Activated B cell treated with CpG ODN at 0.5 μM for 24 hours (primary cell): ENCODE results near the gene CDC14A. TPM values are rescaled to one million over a fixed set of nuclear protein-coding genes. Genes with fewer than 3 reads are reported as not detected.

Experiments used
- ATAC-seq: fragments of 200-7000 bp; cut with Tn5 transposase; one replicate; pipeline ENCODE4 v1.10.0; 2021; ENCODE audit warnings: low read depth, mild to moderate bottlenecking, moderate library complexity
- CTCF ChIA-PET: fragments of 350-600 bp; sonication (Branson Sonifier 250); formaldehyde crosslinking; loops from one replicate; lab custom pipeline; 2021; ENCODE audit warnings: antibody characterized with exemption; lab: Charles Lee
- POLR2A ChIA-PET: fragments of 350-600 bp; sonication (Branson Sonifier 250); formaldehyde crosslinking; loops from one replicate; lab custom pipeline; 2021; ENCODE audit warnings: antibody characterized with exemption; lab: Charles Lee
- DNase-seq: peaks from one replicate; pipeline ENCODE4 v3.0.0; 2022
- H3K27ac Mint-ChIP-seq: one replicate; pipeline ENCODE4 v1.8.0; 2020; ENCODE audit warnings: mixed read lengths
- H3K27me3 Mint-ChIP-seq: one replicate; pipeline ENCODE4 v1.8.0; 2021; ENCODE audit warnings: mixed read lengths
- H3K36me3 Mint-ChIP-seq: one replicate; pipeline ENCODE4 v1.8.0; 2021; ENCODE audit warnings: low read depth, mixed read lengths
- H3K4me1 Mint-ChIP-seq: one replicate; pipeline ENCODE4 v1.8.0; 2021; ENCODE audit warnings: mixed read lengths
- H3K4me3 Mint-ChIP-seq: one replicate; pipeline ENCODE4 v1.8.0; 2020; ENCODE audit warnings: mild to moderate bottlenecking, mixed read lengths
- H3K9me3 Mint-ChIP-seq: one replicate; pipeline ENCODE4 v1.8.0; 2020; ENCODE audit warnings: mixed read lengths
- intact Hi-C: fragments of 100-400 bp; cut with micrococcal nuclease; formaldehyde crosslinking; loops from one replicate; pipeline ENCODE4 v1.15.1; 2024
- total RNA-seq: library from RNA; stranded (reverse); gene quantifications from 2 replicates; pipeline ENCODE4 v1.2.3, GENCODE V29; 2022
- TF ChIP-seq, protein P1 (sequence below): fragments of 200-600 bp; IDR thresholded peaks from one replicate; pipeline ENCODE4 v1.8.0; 2022; ENCODE audit warnings: antibody characterized with exemption, mild to moderate bottlenecking

Gene CDC14A
- total RNA-seq, 1 donor from 2014 or later = 16.8 TPM

DNA sequence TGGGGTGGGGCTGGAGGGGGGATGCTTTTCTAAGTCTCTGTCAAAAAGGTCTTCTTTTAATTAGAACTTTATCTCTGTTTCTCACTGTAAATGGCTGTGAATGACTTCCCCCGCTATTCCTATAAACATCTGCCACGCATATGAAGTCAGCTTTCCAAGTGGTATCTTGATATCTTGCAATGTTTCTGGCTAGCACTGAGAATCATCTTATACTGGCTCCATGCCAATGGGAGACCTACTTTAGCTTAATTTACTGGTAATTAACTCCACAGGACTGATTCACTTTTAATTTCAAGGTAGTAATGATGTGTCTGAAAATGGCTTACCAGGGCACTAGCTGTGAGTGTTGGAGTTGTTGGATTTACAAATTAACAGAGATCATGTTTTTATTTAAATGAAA is 190.0 kb downstream of the CDC14A start:
- ChIA-PET POLR2A (no interaction called here), CTCF (no interaction called here)
- peaks cover 5% of the 10 kb centered on the region for H3K4me1 Mint-ChIP-seq
- H3K36me3 Mint-ChIP-seq = no peaks in the 10 kb centered on the region
- ATAC-seq (no peak), DNase-seq (no peak)
- H3K9me3 Mint-ChIP-seq = no peaks in the 10 kb centered on the region
- no peak overlapping the region for H3K27ac Mint-ChIP-seq
- intact Hi-C loops = no loop called here
- TF ChIP-seq, protein P1, sequence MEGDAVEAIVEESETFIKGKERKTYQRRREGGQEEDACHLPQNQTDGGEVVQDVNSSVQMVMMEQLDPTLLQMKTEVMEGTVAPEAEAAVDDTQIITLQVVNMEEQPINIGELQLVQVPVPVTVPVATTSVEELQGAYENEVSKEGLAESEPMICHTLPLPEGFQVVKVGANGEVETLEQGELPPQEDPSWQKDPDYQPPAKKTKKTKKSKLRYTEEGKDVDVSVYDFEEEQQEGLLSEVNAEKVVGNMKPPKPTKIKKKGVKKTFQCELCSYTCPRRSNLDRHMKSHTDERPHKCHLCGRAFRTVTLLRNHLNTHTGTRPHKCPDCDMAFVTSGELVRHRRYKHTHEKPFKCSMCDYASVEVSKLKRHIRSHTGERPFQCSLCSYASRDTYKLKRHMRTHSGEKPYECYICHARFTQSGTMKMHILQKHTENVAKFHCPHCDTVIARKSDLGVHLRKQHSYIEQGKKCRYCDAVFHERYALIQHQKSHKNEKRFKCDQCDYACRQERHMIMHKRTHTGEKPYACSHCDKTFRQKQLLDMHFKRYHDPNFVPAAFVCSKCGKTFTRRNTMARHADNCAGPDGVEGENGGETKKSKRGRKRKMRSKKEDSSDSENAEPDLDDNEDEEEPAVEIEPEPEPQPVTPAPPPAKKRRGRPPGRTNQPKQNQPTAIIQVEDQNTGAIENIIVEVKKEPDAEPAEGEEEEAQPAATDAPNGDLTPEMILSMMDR = no peak
- H3K4me3 Mint-ChIP-seq = no peak overlapping the region
- peaks cover 35% of the 10 kb centered on the region for H3K27me3 Mint-ChIP-seq

DNA sequence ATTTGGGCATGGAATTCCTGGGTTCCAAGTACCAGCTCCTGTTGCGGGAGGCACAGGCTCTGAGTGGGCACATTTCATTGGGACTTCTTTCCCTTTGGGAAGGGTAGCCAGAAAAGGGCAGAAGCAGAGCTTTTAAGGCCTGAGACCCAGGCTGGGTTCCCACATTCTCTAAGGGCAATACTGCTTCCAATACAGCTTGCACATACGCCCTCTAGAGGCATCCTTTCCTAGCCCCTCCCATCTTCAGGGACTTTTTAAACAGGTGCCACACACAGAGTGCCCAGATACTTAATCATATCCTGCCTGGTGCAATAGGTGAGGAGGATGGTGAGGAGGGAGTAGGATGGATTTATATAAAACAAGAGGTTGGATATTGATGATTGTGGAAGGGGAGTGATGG is 191.3 kb downstream of the CDC14A start:
- DNase-seq = no peak
- no peak for ATAC-seq
- TF ChIP-seq, protein P1 = no peak
- peaks cover 26% of the 10 kb centered on the region for H3K27me3 Mint-ChIP-seq
- no peak overlapping the region for H3K27ac Mint-ChIP-seq
- ChIA-PET CTCF (no interaction called here), POLR2A (no interaction called here)
- no peaks in the 10 kb centered on the region for H3K36me3 Mint-ChIP-seq
- H3K4me3 Mint-ChIP-seq = no peak overlapping the region
- H3K4me1 Mint-ChIP-seq = peaks cover 5% of the 10 kb centered on the region
- intact Hi-C loops = no loop called here
- H3K9me3 Mint-ChIP-seq = no peaks in the 10 kb centered on the region

DNA sequence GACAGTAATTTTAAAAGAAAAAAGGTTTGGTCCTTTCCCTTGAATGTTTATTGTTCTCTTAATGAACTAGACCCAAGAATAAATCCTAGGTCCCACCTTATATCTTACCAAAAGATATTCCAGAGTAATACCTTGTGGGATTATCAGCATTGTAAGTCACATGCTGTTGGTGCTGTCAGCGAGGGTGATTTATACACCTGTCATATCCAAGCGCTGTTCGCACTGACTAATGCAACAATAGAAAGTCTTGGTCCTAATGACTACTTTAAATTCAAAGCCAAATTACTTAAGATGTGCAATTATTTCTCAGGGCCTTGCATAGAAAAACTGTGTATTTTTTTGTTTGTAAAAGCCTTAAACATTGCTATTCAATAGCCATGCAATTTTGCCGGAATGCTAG is 192.5 kb downstream of the CDC14A start:
- CTCF ChIA-PET = no interaction called here
- no peak overlapping the region for H3K27ac Mint-ChIP-seq
- H3K4me3 Mint-ChIP-seq = no peak overlapping the region
- DNase-seq (no peak), ATAC-seq (no peak)
- TF ChIP-seq, protein P1 = no peak
- intact Hi-C loops = no loop called here
- H3K4me1 Mint-ChIP-seq = peaks cover 2% of the 10 kb centered on the region
- H3K27me3 Mint-ChIP-seq = peaks cover 28% of the 10 kb centered on the region
- no peaks in the 10 kb centered on the region for H3K36me3 Mint-ChIP-seq
- POLR2A ChIA-PET = no interaction called here
- H3K9me3 Mint-ChIP-seq = no peaks in the 10 kb centered on the region

DNA sequence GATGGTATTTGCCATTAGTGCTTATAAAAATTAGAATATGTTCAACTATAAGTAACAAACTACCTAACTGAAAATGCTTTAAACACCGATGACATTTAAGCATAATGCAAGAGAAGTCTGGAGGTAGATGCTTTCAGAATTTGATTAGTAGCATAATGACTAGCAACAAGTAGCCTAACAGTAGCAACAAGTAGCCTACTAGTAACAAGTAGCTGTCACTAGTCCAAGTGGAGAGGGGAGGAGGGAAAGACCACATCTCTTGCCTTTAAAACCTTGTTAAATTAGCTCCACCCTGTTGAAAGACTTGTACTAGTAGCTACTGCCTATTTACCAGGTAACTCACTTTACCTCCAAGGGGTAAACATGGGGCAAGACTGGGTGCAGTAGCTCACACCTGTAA is 193.5 kb downstream of the CDC14A start:
- Mint-ChIP-seq H3K4me3 (no peak overlapping the region), H3K27me3 (peaks cover 24% of the 10 kb centered on the region), H3K27ac (no peak overlapping the region), H3K9me3 (peaks cover 5% of the 10 kb centered on the region), H3K36me3 (no peaks in the 10 kb centered on the region), H3K4me1 (no peaks in the 10 kb centered on the region)
- ATAC-seq (no peak), DNase-seq (no peak)
- intact Hi-C loops = no loop called here
- TF ChIP-seq, protein P1 = no peak
- ChIA-PET CTCF (no interaction called here), POLR2A (no interaction called here)

DNA sequence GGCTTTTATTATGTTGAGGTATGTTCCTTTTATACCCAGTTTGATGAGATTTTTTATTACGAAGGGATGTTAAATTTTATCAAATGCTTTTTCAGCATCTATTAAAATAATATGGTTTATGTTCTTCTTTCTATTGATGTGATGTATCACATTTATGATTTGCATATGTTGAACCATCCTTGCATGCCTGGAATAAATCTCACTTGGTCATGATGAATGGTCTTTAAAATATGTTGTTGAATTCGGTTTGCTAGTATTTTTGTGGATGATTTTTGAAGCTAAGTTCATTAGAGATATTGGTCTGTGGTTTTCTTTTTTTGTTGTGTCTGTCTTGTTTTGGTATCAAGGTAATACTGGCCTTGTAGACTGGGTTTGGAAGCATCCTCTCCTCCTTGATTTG is 199.7 kb downstream of the CDC14A start:
- POLR2A ChIA-PET = no interaction called here

More for the DNA sequence above, 199.7 kb downstream of the CDC14A start:
- Mint-ChIP-seq H3K36me3 (no peaks in the 10 kb centered on the region), H3K27ac (no peak overlapping the region), H3K4me3 (no peak overlapping the region), H3K9me3 (peaks cover 30% of the 10 kb centered on the region), H3K4me1 (no peaks in the 10 kb centered on the region), H3K27me3 (peaks cover 14% of the 10 kb centered on the region)
- TF ChIP-seq, protein P1 = no peak
- DNase-seq (no peak), ATAC-seq (no peak)
- intact Hi-C loops = no loop called here
- CTCF ChIA-PET = no interaction called here
